Fibroblast of lung (primary cell): ENCODE measurements around the gene ACY1.

Experiments used
- CTCF ChIP-seq, 2 donors: IDR thresholded peaks in 1 of 2; conservative IDR thresholded peaks in 1 of 2; 1 replicate in 1 of 2; 2 replicates in 1 of 2; pipeline ENCODE4 v1.5.1; 2011 to 2012; ENCODE audit warnings: low read length in 2 of 2, control low read depth in 1 of 2, inconsistent platforms in 1 of 2, low read depth in 1 of 2, mild to moderate bottlenecking in 1 of 2
- EZH2 ChIP-seq: IDR thresholded peaks from 2 replicates; pipeline ENCODE4 v1.5.1; 2012; ENCODE audit warnings: low read length, control low read depth, mild to moderate bottlenecking; ENCODE audit errors: missing control alignments

- peak; percentile 43 to 52 for TF ChIP-seq CTCF (conservative IDR thresholded peaks at IDR 0.05 in 1 of 2, IDR thresholded peaks at IDR 0.05 in 1 of 2; ENCODE audit: low read depth in 1 of 2, low read length in 2 of 2)
- no peak for TF ChIP-seq EZH2
Measured at GRCh38 chr3:51982352-51982837, 940 bp upstream of the ACY1 start.
